Measurements from ENCODE around the gene EQTN.
A peak's percentile ranks its signal among the peaks of the same experiment; 100 is the strongest.

Gene EQTN

GRCh38 chr9:27308691-27309390 is 11.9 kb upstream of the EQTN start:
- H3K4me3 ChIP-seq (ENCODE audit: low read length), result no peak overlapping the region
- no peak for DNase-seq (ENCODE audit: low read depth, low spot score)

GRCh38 chr9:27304521-27304920 is 7.6 kb upstream of the EQTN start:
- H3K4me3 ChIP-seq (ENCODE audit: low read length), result no peak overlapping the region
- no peak for DNase-seq (ENCODE audit: low read depth, low spot score)

- no peak for DNase-seq (ENCODE audit: low read depth, low spot score)
- H3K4me3 ChIP-seq (ENCODE audit: low read length), result no peak overlapping the region
These were observed 6.3 kb upstream of the EQTN start for GRCh38 chr9:27303219-27303618.

- no peak for DNase-seq (ENCODE audit: low read depth, low spot score)
These were observed 3.0 kb downstream of the EQTN start for GRCh38 chr9:27293996-27294395.

GRCh38 chr9:27292659-27293405 is 4.1 kb downstream of the EQTN start:
- DNase-seq (ENCODE audit: low read depth, low spot score), result no peak
- no peak overlapping the region for H3K4me3 ChIP-seq (ENCODE audit: low read length)

More at GRCh38 chr9:27293996-27294395, 3.0 kb downstream of the EQTN start:
- no peak overlapping the region for H3K4me3 ChIP-seq (ENCODE audit: low read length)

GRCh38 chr9:27291292-27291691 is 5.7 kb downstream of the EQTN start:
- no peak overlapping the region for H3K4me3 ChIP-seq (ENCODE audit: low read length)

GRCh38 chr9:27282269-27282668 is 14.7 kb downstream of the EQTN start:
- H3K4me3 ChIP-seq (ENCODE audit: low read length), result no peak overlapping the region
- no peak for DNase-seq (ENCODE audit: low read depth, low spot score)

More at GRCh38 chr9:27291292-27291691, 5.7 kb downstream of the EQTN start:
- DNase-seq (ENCODE audit: low read depth, low spot score), result no peak

GRCh38 chr9:27280860-27281259 is 16.1 kb downstream of the EQTN start:
- no peak for DNase-seq (ENCODE audit: low read depth, low spot score)

GRCh38 chr9:27280249-27280648 is 16.7 kb downstream of the EQTN start:
- DNase-seq (ENCODE audit: low read depth, low spot score), result no peak
- H3K4me3 ChIP-seq (ENCODE audit: low read length), result no peak overlapping the region

More at GRCh38 chr9:27280860-27281259, 16.1 kb downstream of the EQTN start:
- no peak overlapping the region for H3K4me3 ChIP-seq (ENCODE audit: low read length)

GRCh38 chr9:27279611-27280010 is 17.3 kb downstream of the EQTN start:
- DNase-seq (ENCODE audit: low read depth, low spot score), result no peak
- H3K4me3 ChIP-seq (ENCODE audit: low read length), result no peak overlapping the region

- H3K4me3 ChIP-seq (ENCODE audit: low read length), result no peak overlapping the region
- no peak for DNase-seq (ENCODE audit: low read depth, low spot score)
These were observed 18.6 kb downstream of the EQTN start for GRCh38 chr9:27278374-27278773.

GRCh38 chr9:27276193-27277030 is 20.5 kb downstream of the EQTN start:
- H3K4me3 ChIP-seq (ENCODE audit: low read length), result no peak overlapping the region
- DNase-seq (ENCODE audit: low read depth, low spot score), result peak; percentile 51

GRCh38 chr9:27273186-27273585 is 23.8 kb downstream of the EQTN start:
- no peak for DNase-seq (ENCODE audit: low read depth, low spot score)
- no peak overlapping the region for H3K4me3 ChIP-seq (ENCODE audit: low read length)

GRCh38 chr9:27272103-27272502 is 24.8 kb downstream of the EQTN start:
- no peak overlapping the region for H3K4me3 ChIP-seq (ENCODE audit: low read length)

GRCh38 chr9:27261517-27262211 is 35.3 kb downstream of the EQTN start:
- no peak for DNase-seq (ENCODE audit: low read depth, low spot score)
- no peak overlapping the region for H3K4me3 ChIP-seq (ENCODE audit: low read length)

More at GRCh38 chr9:27272103-27272502, 24.8 kb downstream of the EQTN start:
- no peak for DNase-seq (ENCODE audit: low read depth, low spot score)

GRCh38 chr9:27260789-27261516 is 36.0 kb downstream of the EQTN start:
- no peak overlapping the region for H3K4me3 ChIP-seq (ENCODE audit: low read length)

GRCh38 chr9:27258662-27259061 is 38.3 kb downstream of the EQTN start:
- H3K4me3 ChIP-seq (ENCODE audit: low read length), result no peak overlapping the region
- no peak for DNase-seq (ENCODE audit: low read depth, low spot score)

More at GRCh38 chr9:27260789-27261516, 36.0 kb downstream of the EQTN start:
- DNase-seq (ENCODE audit: low read depth, low spot score), result no peak

- no peak for DNase-seq (ENCODE audit: low read depth, low spot score)
- H3K4me3 ChIP-seq (ENCODE audit: low read length), result no peak overlapping the region
These were observed 48.2 kb downstream of the EQTN start for GRCh38 chr9:27248702-27249101.
